Measurements from ENCODE around the gene NPHP4. TPM values are rescaled to one million over a fixed set of nuclear protein-coding genes. Genes with fewer than 3 reads are reported as not detected.

NPHP4 gene
- total and polyA plus RNA-seq, 4 donors = 1.7 to 5.6 (median 3.5) TPM

GRCh38 chr1:6003568-6004411, 11.6 kb upstream of the NPHP4 start:
- WGBS = 72% methylated on average over 24 of the region's 24 CpGs
- TF ChIP-seq HNF4G (IDR thresholded peaks at IDR 0.05) (no peak), HNF4A (conservative IDR thresholded peaks at IDR 0.05) (no peak), FOXA2 (IDR thresholded peaks at IDR 0.05) (no peak), CTCF (IDR thresholded peaks at IDR 0.05; ENCODE audit: low read depth, low read length, missing input control) (no peak), MAX (IDR thresholded peaks at IDR 0.05) (no peak), TAF1 (conservative IDR thresholded peaks at IDR 0.05) (no peak), ZBTB33 (IDR thresholded peaks at IDR 0.05) (no peak), FOXA1 (IDR thresholded peaks at IDR 0.05) (no peak), ATF3 (IDR thresholded peaks at IDR 0.05) (no peak), YY1 (IDR thresholded peaks at IDR 0.05) (no peak), GABPA (IDR thresholded peaks at IDR 0.05 in 1 of 2, conservative IDR thresholded peaks at IDR 0.05 in 1 of 2) (no peak), RXRA (IDR thresholded peaks at IDR 0.05) (no peak), EGR1 (IDR thresholded peaks at IDR 0.05; ENCODE audit: low read depth in 2 of 2) (no peak), JUND (IDR thresholded peaks at IDR 0.05) (no peak)

GRCh38 chr1:6002714-6003501, 10.7 kb upstream of the NPHP4 start:
- 37% methylated on average over 33 of the region's 33 CpGs for WGBS
- Histone ChIP-seq H3K9ac (ENCODE audit: low read depth in 1 of 2, low read length in 2 of 2) (no peak overlapping the region), H3K4me1 (ENCODE audit: control insufficient read depth in 4 of 4, insufficient read depth in 4 of 4, low read length in 3 of 4) (no peaks in the 10 kb centered on the region), H3K27ac (ENCODE audit: low read depth in 1 of 2, low read length in 2 of 2) (no peak overlapping the region), H3K9me3 (ENCODE audit: control insufficient read depth in 4 of 4, low read length in 3 of 4) (no peaks in the 10 kb centered on the region), H3K36me3 (ENCODE audit: control insufficient read depth in 4 of 4, insufficient read depth in 3 of 4, low read depth in 1 of 4, low read length in 3 of 4) (no peaks in the 10 kb centered on the region), H3K4me3 (ENCODE audit: low read depth in 1 of 3, low read length in 3 of 3) (no peak overlapping the region), H3K27me3 (ENCODE audit: control insufficient read depth in 4 of 4, insufficient read depth in 4 of 4, low read length in 3 of 4) (no peaks in the 10 kb centered on the region)
- no peak for DNase-seq (ENCODE audit: low spot score)
- TF ChIP-seq FOXA1 (IDR thresholded peaks at IDR 0.05) = no peak
- no peak for TF ChIP-seq FOXA2 (IDR thresholded peaks at IDR 0.05)
- TF ChIP-seq CTCF (IDR thresholded peaks at IDR 0.05; ENCODE audit: low read depth, low read length, missing input control) = no peak
- no peak for TF ChIP-seq SP1 (IDR thresholded peaks at IDR 0.05)
- no peak for TF ChIP-seq ATF3 (IDR thresholded peaks at IDR 0.05)
- TF ChIP-seq YY1 (IDR thresholded peaks at IDR 0.05) = no peak
- TF ChIP-seq TAF1 (conservative IDR thresholded peaks at IDR 0.05) = no peak
- TF ChIP-seq RAD21 (IDR thresholded peaks at IDR 0.05) = no peak
- no peak for TF ChIP-seq ZBTB33 (IDR thresholded peaks at IDR 0.05)

More at GRCh38 chr1:6003568-6004411, 11.6 kb upstream of the NPHP4 start:
- Histone ChIP-seq H3K27me3 (ENCODE audit: control insufficient read depth in 4 of 4, insufficient read depth in 4 of 4, low read length in 3 of 4) (no peaks in the 10 kb centered on the region), H3K4me3 (ENCODE audit: low read depth in 1 of 3, low read length in 3 of 3) (no peak overlapping the region), H3K36me3 (ENCODE audit: control insufficient read depth in 4 of 4, insufficient read depth in 3 of 4, low read depth in 1 of 4, low read length in 3 of 4) (no peaks in the 10 kb centered on the region), H3K4me1 (ENCODE audit: control insufficient read depth in 4 of 4, insufficient read depth in 4 of 4, low read length in 3 of 4) (no peaks in the 10 kb centered on the region), H3K27ac (ENCODE audit: low read depth in 1 of 2, low read length in 2 of 2) (no peak overlapping the region), H3K9ac (ENCODE audit: low read depth in 1 of 2, low read length in 2 of 2) (no peak overlapping the region), H3K9me3 (ENCODE audit: control insufficient read depth in 4 of 4, low read length in 3 of 4) (no peaks in the 10 kb centered on the region)
- DNase-seq (ENCODE audit: low spot score) = no peak

All from liver (tissue), 9 donors.